Renal pelvis (tissue), 4 donors: ENCODE measurements around the gene PROKR1. TPM values are rescaled to one million over a fixed set of nuclear protein-coding genes. Genes with fewer than 3 reads are reported as not detected.

Experiments used
- DNase-seq: peaks from one replicate; pipeline ENCODE4 v3.0.0-alpha.2; 2013
- polyA plus RNA-seq, 3 donors: library from polyadenylated mRNA; unstranded; fragments of 120-200 nt; gene quantifications; one replicate each; pipeline ENCODE4 v1.2.1, GENCODE V29; 2013; ENCODE audit not compliant: insufficient read length in 3 of 3

The PROKR1 gene
- polyA plus RNA-seq, 3 donors = 0.21 to 0.43 (median 0.40) TPM

DNA sequence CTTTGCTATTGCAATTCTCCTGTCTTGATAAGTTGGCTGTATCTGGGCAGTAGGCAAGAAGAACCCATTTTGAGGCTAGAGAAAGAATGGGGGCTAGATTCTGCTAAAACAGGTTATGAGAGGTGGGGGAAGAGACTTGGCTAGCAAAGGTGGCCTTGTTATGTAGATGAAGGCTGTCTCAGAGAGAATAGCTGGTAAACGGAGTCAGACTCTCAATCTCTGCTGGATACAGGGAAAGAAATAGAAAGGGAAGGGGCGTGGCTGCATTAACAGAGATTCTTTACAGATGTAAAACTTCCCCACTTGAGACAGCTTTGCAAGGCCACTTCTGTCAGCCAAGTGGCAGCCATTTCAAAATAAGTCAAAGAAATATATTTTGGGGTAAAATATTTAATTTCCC lies 53.2 kb downstream of the PROKR1 start:
- DNase-seq = no peak

DNA sequence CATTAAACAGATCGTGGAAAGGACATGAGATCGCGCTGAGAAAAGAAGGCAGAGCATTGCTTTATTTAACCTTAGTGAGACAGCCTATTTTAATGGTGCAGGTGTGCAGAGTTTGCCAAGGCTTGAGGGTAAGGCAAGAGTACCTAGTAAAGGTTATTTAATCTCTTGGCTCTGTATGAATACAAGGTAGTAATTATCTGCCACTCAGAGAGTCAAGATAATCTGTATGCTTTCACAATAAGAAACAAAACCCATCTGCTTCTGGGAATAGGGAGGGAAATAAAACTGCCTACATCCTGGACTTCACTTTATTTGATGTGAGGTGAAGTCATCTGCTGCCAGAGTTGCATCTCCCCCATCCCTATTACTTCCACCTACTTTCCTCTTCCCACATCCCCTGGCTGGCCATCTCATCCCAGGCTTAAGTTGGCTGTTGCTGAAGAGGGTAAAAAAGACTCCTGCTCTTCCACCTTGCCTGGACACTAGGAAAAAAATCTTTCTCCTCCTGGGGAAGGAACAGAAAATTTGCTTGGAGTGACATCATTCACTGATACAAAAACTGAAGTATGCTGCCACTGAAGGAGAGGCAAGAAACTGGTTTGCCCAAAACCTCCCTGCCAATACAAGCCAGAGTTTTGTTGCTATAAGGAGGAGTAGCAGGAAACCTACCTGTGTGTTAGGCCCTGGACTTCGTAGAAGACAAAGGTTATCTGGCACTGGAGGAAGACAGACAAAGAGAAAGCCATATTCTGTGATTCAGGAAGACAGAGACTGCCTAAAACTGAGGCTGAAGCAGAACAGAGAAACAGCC lies 55.4 kb downstream of the PROKR1 start:
- DNase-seq = no peak

DNA sequence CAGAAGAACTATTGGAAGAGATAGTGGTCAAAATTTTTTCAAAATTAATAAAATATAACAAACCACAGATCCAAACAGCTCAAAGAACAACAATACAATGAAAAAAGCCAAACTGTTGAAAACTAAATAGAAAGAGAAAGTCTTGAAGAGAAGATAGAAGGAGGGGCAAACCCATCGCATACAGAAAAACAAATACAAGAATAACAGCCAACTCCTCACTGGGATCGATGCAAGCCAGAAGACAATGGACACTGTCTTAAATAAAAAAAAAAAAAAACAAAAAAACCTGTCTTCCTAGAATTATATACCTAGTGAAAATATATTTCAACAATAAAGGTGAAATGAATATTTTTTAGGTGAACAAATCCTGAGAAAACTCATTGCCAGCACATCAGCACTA lies 57.2 kb downstream of the PROKR1 start:
- no peak for DNase-seq

DNA sequence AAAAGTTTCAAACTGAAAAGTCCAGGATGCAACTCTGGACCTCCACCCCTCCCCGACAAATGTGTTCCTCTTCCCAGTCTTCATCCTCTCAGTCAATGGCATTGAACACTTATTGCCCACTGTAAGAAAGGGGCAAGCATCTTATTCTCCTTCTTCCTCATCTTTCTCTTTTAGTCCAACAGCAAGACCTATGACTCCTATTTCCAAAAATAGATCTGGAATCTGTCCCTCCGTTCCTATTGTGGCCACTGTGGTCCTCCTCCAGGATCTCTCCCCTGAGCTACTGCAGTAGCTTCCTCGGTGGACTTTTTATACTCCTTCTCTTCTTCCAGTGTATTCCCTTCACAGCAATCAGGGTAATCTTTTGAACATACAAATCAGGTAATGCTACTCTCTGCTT lies 63.3 kb downstream of the PROKR1 start:
- DNase-seq = no peak

Other genes with a start within 250 kb of the PROKR1 start
- gene FBXO48, start 176.3 kb upstream of the PROKR1 start, polyA plus RNA-seq = 1 to 10 TPM; 1.7 to 2.5 (median 2.3) TPM
- 1 to 10 TPM; 3.7 to 4.2 (median 3.8) TPM for gene APLF, start 176.0 kb upstream of the PROKR1 start, polyA plus RNA-seq
- gene ARHGAP25, start 91.2 kb downstream of the PROKR1 start, polyA plus RNA-seq = 1 to 10 TPM; 5.1 to 7.0 (median 6.4) TPM
- not detected for gene BMP10, start 227.8 kb downstream of the PROKR1 start, polyA plus RNA-seq